Endothelial cell of umbilical vein (primary cell): ENCODE measurements around the gene HTATSF1. TPM values are rescaled to one million over a fixed set of nuclear protein-coding genes. Genes with fewer than 3 reads are reported as not detected.

Experiments used
- Bru-seq: library from RNA; stranded (reverse); fragments of 400-500 nt; gene quantifications from one replicate; lab custom pipeline; 2021; lab: Mats Ljungman, UMichigan
- BruChase-seq, 2 experiments: library from RNA; stranded (reverse); fragments of 400-500 nt; gene quantifications; one replicate each; lab custom pipeline; 2021; lab: Mats Ljungman, UMichigan
- BruUV-seq: library from RNA; stranded (reverse); fragments of 400-500 nt; replicated peaks from 2 replicates; lab custom pipeline; 2021; lab: Mats Ljungman, UMichigan
- CTCF ChIA-PET: fragments of 300-600, 350-600 bp; sonication (Branson Sonifier 250); formaldehyde crosslinking; loops from one replicate; lab custom pipeline; 2021; ENCODE audit warnings: antibody characterized with exemption, inconsistent platforms; lab: Charles Lee
- POLR2A ChIA-PET: fragments of 300-600, 350-600 bp; sonication (Branson Sonifier 250); formaldehyde crosslinking; loops from one replicate; lab custom pipeline; 2021; ENCODE audit warnings: antibody characterized with exemption, inconsistent platforms; lab: Charles Lee
- DNase-seq: peaks from one replicate; pipeline ENCODE4 v3.0.0-alpha.2; 2011; ENCODE audit warnings: low read depth, low spot score
- FAIRE-seq: peaks from 2 replicates; lab custom pipeline; 2011; peaks lifted over from hg19 to GRCh38; lab: Jason Lieb, UNC
- H2AFZ ChIP-seq: 2 replicates; pipeline ENCODE4 v1.6.0; 2012; ENCODE audit warnings: low read depth, low read length, control low read depth, inconsistent platforms
- H3K27ac ChIP-seq: 2 replicates; pipeline ENCODE4 v1.5.1; 2011; ENCODE audit warnings: low read depth, mild to moderate bottlenecking, control low read depth, low read length, moderate library complexity; ENCODE audit not compliant: insufficient read depth
- H3K27me3 ChIP-seq, 2 experiments: 2 replicates each; pipeline versions ENCODE4 v1.6.0 to v1.6.1; 2011; ENCODE audit warnings: low read length in 2 of 2, mixed read lengths in 1 of 2; ENCODE audit not compliant: control insufficient read depth in 2 of 2, insufficient read depth in 2 of 2
- H3K36me3 ChIP-seq, 2 experiments: 2 replicates in 1 of 2; 3 replicates in 1 of 2; pipeline ENCODE4 v1.5.1; 2011; ENCODE audit warnings: low read length in 2 of 2, mild to moderate bottlenecking in 1 of 2, moderate library complexity in 1 of 2; ENCODE audit not compliant: control insufficient read depth in 2 of 2, insufficient read depth in 2 of 2; ENCODE audit errors: extremely low read depth in 1 of 2
- H3K4me1 ChIP-seq: 3 replicates; pipeline ENCODE4 v1.5.1; 2011; ENCODE audit warnings: mild to moderate bottlenecking, low read length; ENCODE audit not compliant: control insufficient read depth, insufficient read depth; ENCODE audit errors: extremely low read depth
- H3K4me2 ChIP-seq: 2 replicates; pipeline ENCODE4 v1.6.1; 2011; ENCODE audit warnings: low read length, control low read depth, mixed read lengths; ENCODE audit not compliant: insufficient read depth
- H3K4me3 ChIP-seq, 3 experiments: fragments of 200-600 bp in 1 of 3; sonication (generic), shearing (Covaris generic) in 1 of 3; replicated peaks in 1 of 3; 2 replicates each; pipeline ENCODE4 v1.5.1; 2011 to 2016; ENCODE audit warnings: control low read depth in 3 of 3, low read length in 3 of 3, mild to moderate bottlenecking in 2 of 3, inconsistent platforms in 1 of 3, low read depth in 1 of 3, moderate library complexity in 1 of 3; ENCODE audit not compliant: insufficient read depth in 1 of 3
- H3K79me2 ChIP-seq: 2 replicates; pipeline ENCODE4 v1.6.0; 2012; ENCODE audit warnings: low read length, inconsistent platforms; ENCODE audit not compliant: control insufficient read depth, insufficient read depth
- H3K9ac ChIP-seq: replicated peaks from 2 replicates; pipeline ENCODE3; 2011; ENCODE audit warnings: low read length, control low read depth; ENCODE audit not compliant: insufficient read depth; ENCODE audit errors: extremely low read depth
- H3K9me1 ChIP-seq: replicated peaks from 3 replicates; pipeline ENCODE4 v1.6.0; 2011; ENCODE audit warnings: mild to moderate bottlenecking, low read length; ENCODE audit not compliant: control insufficient read depth, insufficient read depth; ENCODE audit errors: extremely low read depth
- H3K9me3 ChIP-seq: replicated peaks from 2 replicates; pipeline ENCODE4 v1.5.1; 2012; ENCODE audit warnings: low read length, inconsistent platforms; ENCODE audit not compliant: control insufficient read depth, insufficient read depth
- H4K20me1 ChIP-seq: replicated peaks from 2 replicates; pipeline ENCODE3; 2011; ENCODE audit warnings: mild to moderate bottlenecking, low read length; ENCODE audit not compliant: control insufficient read depth, insufficient read depth; ENCODE audit errors: extremely low read depth
- dilution Hi-C: fragments of 300-500 bp; cut with MboI; formaldehyde crosslinking; loops from one replicate; pipeline ENCODE4 v1.15.0; 2019; ENCODE audit warnings: low sequenced_read_pairs; ENCODE audit not compliant: extremely low pct_ligation_motif_present
- intact Hi-C: fragments of 100-400 bp; cut with micrococcal nuclease; formaldehyde crosslinking; loops from one replicate; pipeline ENCODE4 v1.10.0; 2022
- long read RNA-seq: library from polyadenylated mRNA; stranded (forward); transcript quantifications from one replicate; pipeline ENCODE4 v2.0.0, GENCODE V29; 2021
- polyA minus RNA-seq, 3 experiments: library from RNA; depleted of rRNA, polyadenylated mRNA; stranded (reverse); fragments of >200 nt; gene quantifications; 1 replicate in 1 of 3; 2 replicates in 2 of 3; pipeline ENCODE4 v1.2.3, GENCODE V29; 2011
- polyA plus RNA-seq, 4 experiments: library from polyadenylated mRNA; depleted of rRNA in 3 of 4; stranded (reverse) in 3 of 4; unstranded in 1 of 4; fragments of >200 nt; gene quantifications; 2 replicates each; pipeline versions ENCODE4 v1.2.1 to v1.2.3, GENCODE V29; 2011 to 2012; ENCODE audit warnings: missing spikeins in 1 of 4
- total RNA-seq: library from RNA; stranded (reverse); gene quantifications from 2 replicates; pipeline ENCODE4 v1.2.3, GENCODE V29; 2021
- TF ChIP-seq, protein P1 (sequence below): IDR thresholded peaks from 2 replicates; pipeline ENCODE4 v1.6.1; 2011; ENCODE audit not compliant: insufficient read depth, insufficient read length

The HTATSF1 gene, protein sequence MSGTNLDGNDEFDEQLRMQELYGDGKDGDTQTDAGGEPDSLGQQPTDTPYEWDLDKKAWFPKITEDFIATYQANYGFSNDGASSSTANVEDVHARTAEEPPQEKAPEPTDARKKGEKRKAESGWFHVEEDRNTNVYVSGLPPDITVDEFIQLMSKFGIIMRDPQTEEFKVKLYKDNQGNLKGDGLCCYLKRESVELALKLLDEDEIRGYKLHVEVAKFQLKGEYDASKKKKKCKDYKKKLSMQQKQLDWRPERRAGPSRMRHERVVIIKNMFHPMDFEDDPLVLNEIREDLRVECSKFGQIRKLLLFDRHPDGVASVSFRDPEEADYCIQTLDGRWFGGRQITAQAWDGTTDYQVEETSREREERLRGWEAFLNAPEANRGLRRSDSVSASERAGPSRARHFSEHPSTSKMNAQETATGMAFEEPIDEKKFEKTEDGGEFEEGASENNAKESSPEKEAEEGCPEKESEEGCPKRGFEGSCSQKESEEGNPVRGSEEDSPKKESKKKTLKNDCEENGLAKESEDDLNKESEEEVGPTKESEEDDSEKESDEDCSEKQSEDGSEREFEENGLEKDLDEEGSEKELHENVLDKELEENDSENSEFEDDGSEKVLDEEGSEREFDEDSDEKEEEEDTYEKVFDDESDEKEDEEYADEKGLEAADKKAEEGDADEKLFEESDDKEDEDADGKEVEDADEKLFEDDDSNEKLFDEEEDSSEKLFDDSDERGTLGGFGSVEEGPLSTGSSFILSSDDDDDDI
- total RNA-seq: 30.4 and 31.1 TPM in 2 replicates
- polyA plus RNA-seq: 0.41 and 1.0 TPM in 2 replicates
- 2.3 and 4.3 TPM in 2 replicates for polyA plus RNA-seq (2011; cell fraction: cytosol; rRNA removed)
- 1.0 and 2.1 TPM in 2 replicates for polyA plus RNA-seq (2011; cell fraction: nucleus; rRNA removed)
- 33.8 and 45.5 TPM in 2 replicates for polyA plus RNA-seq (2012)
- polyA minus RNA-seq: 1.00 and 1.6 TPM in 2 replicates
- 2.6 TPM for polyA minus RNA-seq (2011; cell fraction: cytosol; rRNA and poly(A)+ RNA removed)
- polyA minus RNA-seq (2011; cell fraction: nucleus; rRNA and poly(A)+ RNA removed): 0.48 and 1.1 TPM in 2 replicates
- percentile 81 among the genes with signal in this experiment for Bru-seq, nascent RNA
- BruChase-seq, experiment 1, labeled RNA remaining after a 6-hour chase: percentile 94 among the genes with signal in this experiment
- BruChase-seq, experiment 2, labeled RNA remaining after a 2-hour chase: percentile 82 among the genes with signal in this experiment
- long read RNA-seq, transcript HTATSF1-201 (9 exons, 2,775 nt): major isoform, 61 of 128 reads
- long read RNA-seq, transcript HTATSF1-204 (10 exons, 3,019 nt): minor isoform, 44 of 128 reads
- long read RNA-seq, partial matches to known transcripts: 7 of 128 reads
- long read RNA-seq, other reads (novel, unspliced or antisense): 15 of 128 reads

- intact Hi-C loops: loop anchor here (1.0 to 10.0 kb wide), 7 partner anchors 200 to 525 kb away; partner anchors contain the start of gene MMGT1
Measured at GRCh38 chrX:136497556-136498052, at the start of gene HTATSF1. HTATSF1 (plus strand) TSS chrX:136497592; CDS start chrX:136497685, 93 bp downstream.

More at GRCh38 chrX:136497556-136498052, at the start of gene HTATSF1:
- H3K4me2 ChIP-seq: peak within 1 kb of the TSS; percentile 87
- TF ChIP-seq, protein P1, sequence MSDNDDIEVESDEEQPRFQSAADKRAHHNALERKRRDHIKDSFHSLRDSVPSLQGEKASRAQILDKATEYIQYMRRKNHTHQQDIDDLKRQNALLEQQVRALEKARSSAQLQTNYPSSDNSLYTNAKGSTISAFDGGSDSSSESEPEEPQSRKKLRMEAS: no peak
- DNase-seq (peak; percentile 20), FAIRE-seq (peak; percentile 73)
- BruUV-seq: TSS peak; percentile 21
- no peaks in the 10 kb centered on the region for H3K27me3 ChIP-seq
- peak within 1 kb of the TSS; percentile 94 for H3K27ac ChIP-seq
- POLR2A ChIA-PET: interaction anchor here (0.6 kb wide), 1 partner anchor 304 kb away, joined by 3 read pairs; no protein-coding TSS in a partner anchor
- CTCF ChIA-PET: interaction anchor here (1.3 to 2.0 kb wide), 2 partner anchors 129 to 469 kb away, joined by 4 to 5 read pairs; no protein-coding TSS in a partner anchor
- H3K9me3 ChIP-seq: no peaks in the 10 kb centered on the region
- H3K79me2 ChIP-seq: peaks cover 17% of the 10 kb centered on the region
- no peaks in the 10 kb centered on the region for H3K9me1 ChIP-seq
- peaks cover 7% of the 10 kb centered on the region for H3K4me1 ChIP-seq
- peak within 1 kb of the TSS; percentile 93 for H3K9ac ChIP-seq
- no peaks in the 10 kb centered on the region for H4K20me1 ChIP-seq
- H2AFZ ChIP-seq: peak within 1 kb of the TSS; percentile 94
- H3K4me3 ChIP-seq: peak within 1 kb of the TSS; percentile 46 to 89 (median 76)
- dilution Hi-C loops: no loop called here
- H3K36me3 ChIP-seq: no peaks in the 10 kb centered on the region
